ENCODE measurements around the gene ROGDI. TPM values are rescaled to one million over a fixed set of nuclear protein-coding genes. Genes with fewer than 3 reads are reported as not detected.
A peak's percentile ranks its signal among the peaks of the same experiment; 100 is the strongest.

ROGDI gene
- total and polyA plus RNA-seq, 12 donors: 32.4 to 194 (median 81.7) TPM

- Histone ChIP-seq H3K36me3 (replicated peaks in 1 of 2) (peaks cover 0 to 94% of the 10 kb centered on the region in 2 donors), H3K4me1 (replicated peaks in 1 of 2) (no peaks in the 10 kb centered on the region), H3K27me3 (no peaks in the 10 kb centered on the region), H3K9me3 (replicated peaks in 1 of 3) (no peaks in the 10 kb centered on the region), H3K4me3 (no peak overlapping the region), H3K27ac (no peak overlapping the region)
- intact Hi-C loops (cut with DNase I): no loop called here
- TF ChIP-seq CTCF (IDR thresholded peaks at IDR 0.05): no peak
- TF ChIP-seq POLR2A (IDR thresholded peaks at IDR 0.05): no peak
- WGBS, 4 donors: 85 to 92% (median 90%) methylated on average over 7 to 9 of the region's 9 CpGs
- no peak for DNase-seq
Measured at GRCh38 chr16:4811773-4812172, 9.3 kb upstream of the ROGDI start.

DNA sequence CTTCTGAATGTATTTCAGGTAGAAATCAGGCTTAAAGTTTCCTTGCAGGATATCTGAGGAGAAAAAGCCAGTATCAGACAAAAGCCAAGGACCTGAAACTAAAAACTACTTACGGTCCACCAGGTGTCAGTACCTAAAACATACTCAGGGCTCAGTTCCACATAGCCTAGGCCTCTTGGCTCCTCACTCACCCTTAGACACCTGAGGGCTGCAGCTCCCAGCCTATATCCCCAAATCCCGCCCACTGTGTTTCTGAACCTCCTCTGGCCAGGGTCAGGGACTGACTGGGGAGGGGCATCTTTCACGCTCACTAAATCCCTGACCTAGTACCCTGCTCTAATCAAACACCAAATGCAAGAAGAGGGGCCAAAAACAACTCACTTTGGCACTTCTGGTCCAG, 8.8 kb upstream of the ROGDI start:
- WGBS, 4 donors: 93 to 96% (median 95%) methylated on average over 3 of the region's 3 CpGs
- H3K4me3 ChIP-seq: no peak overlapping the region

GRCh38 chr16:4806280-4806679, 3.8 kb upstream of the ROGDI start:
- intact Hi-C loops (cut with DNase I): no loop called here
- peaks cover 0 to 52% of the 10 kb centered on the region in 2 donors for H3K36me3 ChIP-seq (replicated peaks in 1 of 2)
- H3K9me3 ChIP-seq (replicated peaks in 1 of 3): no peaks in the 10 kb centered on the region
- H3K4me1 ChIP-seq (replicated peaks in 1 of 2): peaks cover 14 to 30% of the 10 kb centered on the region in 2 donors
- no peaks in the 10 kb centered on the region for H3K27me3 ChIP-seq
- H3K27ac ChIP-seq: no peak overlapping the region
- H3K4me3 ChIP-seq: no peak overlapping the region
- no peak for DNase-seq
- 92 to 99% (median 95%) methylated on average over 6 of the region's 6 CpGs for WGBS, 4 donors
- TF ChIP-seq POLR2A (IDR thresholded peaks at IDR 0.05) (no peak), CTCF (IDR thresholded peaks at IDR 0.05) (no peak)

More for the DNA sequence above, 8.8 kb upstream of the ROGDI start:
- no peak for TF ChIP-seq CTCF (IDR thresholded peaks at IDR 0.05)
- TF ChIP-seq POLR2A (IDR thresholded peaks at IDR 0.05): no peak
- intact Hi-C loops (cut with DNase I): no loop called here
- DNase-seq: no peak
- H3K4me1 ChIP-seq (replicated peaks in 1 of 2): no peaks in the 10 kb centered on the region
- no peaks in the 10 kb centered on the region for H3K27me3 ChIP-seq
- H3K27ac ChIP-seq: no peak overlapping the region
- H3K9me3 ChIP-seq (replicated peaks in 1 of 3): no peaks in the 10 kb centered on the region
- peaks cover 0 to 92% of the 10 kb centered on the region in 2 donors for H3K36me3 ChIP-seq (replicated peaks in 1 of 2)

DNA sequence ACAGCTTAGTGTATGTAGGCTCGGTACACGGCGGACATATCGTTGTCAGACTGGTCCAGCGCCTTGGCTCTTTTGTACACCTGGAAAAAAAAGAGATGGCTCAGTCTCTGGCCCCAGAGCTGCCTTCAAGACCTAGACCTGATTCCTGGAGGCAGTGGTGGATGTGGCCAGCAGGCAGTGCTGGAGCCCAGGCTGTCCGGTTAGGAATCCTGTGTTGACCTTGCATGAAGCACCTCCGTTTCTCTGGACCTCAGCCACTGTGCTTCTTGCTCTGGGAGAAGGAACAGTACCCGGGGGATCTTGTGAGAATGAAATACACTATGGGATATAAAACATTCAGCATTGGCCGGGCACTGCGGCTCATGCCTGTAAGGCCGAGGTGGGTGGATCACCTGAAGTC, 2.8 kb upstream of the ROGDI start:
- no peaks in the 10 kb centered on the region for H3K27me3 ChIP-seq
- peak overlapping the region in 3 of 5 donors; percentile 47 to 79 (median 47) for H3K27ac ChIP-seq
- DNase-seq: peak; percentile 33 to 83 (median 72)
- WGBS, 4 donors: 60 to 69% (median 63%) methylated on average over 11 of the region's 11 CpGs
- no peaks in the 10 kb centered on the region for H3K9me3 ChIP-seq (replicated peaks in 1 of 3)
- intact Hi-C loops (cut with DNase I): no loop called here
- no peak for TF ChIP-seq POLR2A (IDR thresholded peaks at IDR 0.05)
- peak in 4 of 6 experiments; percentile 20 to 46 (median 38) for TF ChIP-seq CTCF (IDR thresholded peaks at IDR 0.05)
- peaks cover 0 to 43% of the 10 kb centered on the region in 2 donors for H3K36me3 ChIP-seq (replicated peaks in 1 of 2)
- no peak overlapping the region for H3K4me3 ChIP-seq
- peaks cover 25 to 41% of the 10 kb centered on the region in 2 donors for H3K4me1 ChIP-seq (replicated peaks in 1 of 2)

All from adrenal gland (tissue), 12 donors.